Ascending aorta (tissue), 2 donors: ENCODE data around the gene NREP. TPM values are rescaled to one million over a fixed set of nuclear protein-coding genes. Genes with fewer than 3 reads are reported as not detected.

ENCODE experiments used
- DNase-seq, 2 donors: peaks; one replicate each; pipeline ENCODE4 v3.0.0-alpha.2; 2019; ENCODE audit warnings: low spot score in 2 of 2
- H3K27ac ChIP-seq, 2 donors: fragments of 200-600 bp; sonication (generic); one replicate each; pipeline ENCODE4 v1.5.1; 2016 to 2017; ENCODE audit warnings: mild to moderate bottlenecking in 1 of 2
- H3K27me3 ChIP-seq: fragments of 200-600 bp; sonication (generic); one replicate; pipeline ENCODE4 v1.5.1; 2017
- H3K36me3 ChIP-seq, 2 donors: fragments of 200-600 bp; sonication (generic); one replicate each; pipeline ENCODE4 v1.5.1; 2016
- H3K4me1 ChIP-seq, 2 donors: fragments of 200-600 bp; sonication (generic); one replicate each; pipeline ENCODE4 v1.5.1; 2016 to 2017; ENCODE audit warnings: mild to moderate bottlenecking in 1 of 2
- H3K4me3 ChIP-seq, 2 donors: fragments of 200-600 bp; sonication (generic); one replicate each; pipeline ENCODE4 v1.5.1; 2016 to 2017; ENCODE audit warnings: mild to moderate bottlenecking in 1 of 2
- H3K9me3 ChIP-seq, 2 donors: fragments of 200-600 bp; sonication (generic); one replicate each; pipeline ENCODE4 v1.5.1; 2016
- intact Hi-C: fragments of 100-400 bp; cut with DNase I; formaldehyde crosslinking; loops from one replicate; pipeline ENCODE4 v1.15.1; 2023
- total RNA-seq: library from RNA; depleted of rRNA; stranded (reverse); fragments of >200 nt; gene quantifications from one replicate; pipeline ENCODE4 v1.1.0, GENCODE V29; 2016
- TF ChIP-seq, protein P1 (sequence below), 3 experiments: fragments of 200-600 bp in 2 of 3; fragments of 450-650 bp in 1 of 3; sonication (generic) in 2 of 3; IDR thresholded peaks; one replicate each; pipeline ENCODE4 v1.5.1; 2016 to 2019; ENCODE audit warnings: antibody characterized with exemption in 3 of 3, mild to moderate bottlenecking in 1 of 3, moderate library complexity in 1 of 3

NREP gene
- total RNA-seq, 1 donor from 2014 or later: 15.3 TPM

DNA sequence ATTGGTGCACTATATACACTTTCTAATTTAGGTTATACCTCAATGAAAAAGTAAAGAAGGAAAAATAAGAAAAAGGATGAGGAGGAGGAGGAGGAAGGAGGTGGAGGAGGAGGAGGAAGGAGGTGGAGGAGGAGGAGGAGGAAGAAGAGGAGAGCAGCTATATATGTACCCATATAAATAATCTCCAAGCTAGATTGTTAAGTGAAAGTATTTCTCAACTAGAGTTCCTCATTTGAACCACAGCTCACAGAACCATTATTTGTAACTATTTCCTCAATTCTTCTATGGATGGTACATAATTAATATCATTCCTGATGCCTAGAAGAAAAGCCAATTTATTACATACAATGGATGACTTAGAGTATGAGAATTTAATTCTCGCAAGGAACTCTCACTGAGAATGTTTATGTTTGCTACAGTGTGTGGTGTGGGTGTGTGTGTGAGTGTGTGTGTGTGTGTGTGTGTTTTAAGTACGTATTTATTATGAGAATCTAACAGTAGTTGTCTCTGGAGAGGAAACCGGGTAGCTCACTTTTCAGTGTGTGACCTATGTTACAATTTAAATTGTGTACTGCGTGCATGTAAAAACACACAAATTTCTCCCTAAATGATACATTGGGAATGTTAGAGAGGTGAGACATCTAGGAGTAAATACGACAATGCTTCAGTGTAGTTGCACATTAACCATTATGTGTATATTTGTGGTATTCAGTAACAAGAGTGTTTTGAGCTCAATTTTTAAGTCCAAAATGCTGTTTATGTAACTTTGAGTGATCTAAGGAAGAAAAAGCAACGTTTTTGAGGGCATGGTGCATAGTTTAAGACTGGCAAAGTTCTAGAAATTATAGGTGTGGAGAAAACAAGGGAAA is 20.2 kb upstream of the NREP start:
- intact Hi-C loops: no loop called here
- H3K27me3 ChIP-seq: no peaks in the 10 kb centered on the region
- H3K27ac ChIP-seq: no peak overlapping the region
- no peaks in the 10 kb centered on the region for H3K36me3 ChIP-seq
- peaks cover 0 to 7% of the 10 kb centered on the region in 2 donors for H3K4me1 ChIP-seq
- no peak for DNase-seq
- H3K9me3 ChIP-seq: no peaks in the 10 kb centered on the region
- no peak overlapping the region for H3K4me3 ChIP-seq
- TF ChIP-seq, protein P1, sequence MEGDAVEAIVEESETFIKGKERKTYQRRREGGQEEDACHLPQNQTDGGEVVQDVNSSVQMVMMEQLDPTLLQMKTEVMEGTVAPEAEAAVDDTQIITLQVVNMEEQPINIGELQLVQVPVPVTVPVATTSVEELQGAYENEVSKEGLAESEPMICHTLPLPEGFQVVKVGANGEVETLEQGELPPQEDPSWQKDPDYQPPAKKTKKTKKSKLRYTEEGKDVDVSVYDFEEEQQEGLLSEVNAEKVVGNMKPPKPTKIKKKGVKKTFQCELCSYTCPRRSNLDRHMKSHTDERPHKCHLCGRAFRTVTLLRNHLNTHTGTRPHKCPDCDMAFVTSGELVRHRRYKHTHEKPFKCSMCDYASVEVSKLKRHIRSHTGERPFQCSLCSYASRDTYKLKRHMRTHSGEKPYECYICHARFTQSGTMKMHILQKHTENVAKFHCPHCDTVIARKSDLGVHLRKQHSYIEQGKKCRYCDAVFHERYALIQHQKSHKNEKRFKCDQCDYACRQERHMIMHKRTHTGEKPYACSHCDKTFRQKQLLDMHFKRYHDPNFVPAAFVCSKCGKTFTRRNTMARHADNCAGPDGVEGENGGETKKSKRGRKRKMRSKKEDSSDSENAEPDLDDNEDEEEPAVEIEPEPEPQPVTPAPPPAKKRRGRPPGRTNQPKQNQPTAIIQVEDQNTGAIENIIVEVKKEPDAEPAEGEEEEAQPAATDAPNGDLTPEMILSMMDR (IDR thresholded peaks at IDR 0.05): no peak

DNA sequence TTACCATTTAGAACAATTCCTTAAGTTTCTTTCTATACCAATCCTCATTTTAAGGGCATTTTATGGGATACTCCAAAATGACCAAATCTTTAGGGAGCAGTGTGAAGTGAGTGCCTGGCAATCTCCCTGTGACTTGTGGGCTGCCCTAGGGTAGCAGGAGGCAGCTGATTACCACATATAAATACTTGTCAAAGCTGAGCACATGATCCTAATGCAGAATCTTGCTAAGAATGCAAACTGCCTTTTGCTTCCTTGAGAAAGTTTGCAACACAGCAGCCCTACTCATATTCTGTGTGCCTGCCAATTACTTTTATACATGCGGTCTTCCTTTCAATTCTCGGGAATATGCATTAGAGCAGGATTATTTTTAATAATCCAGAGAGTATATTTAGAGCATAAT is 18.2 kb upstream of the NREP start:
- no peak overlapping the region for H3K4me3 ChIP-seq
- no peaks in the 10 kb centered on the region for H3K9me3 ChIP-seq
- no peaks in the 10 kb centered on the region for H3K36me3 ChIP-seq
- H3K4me1 ChIP-seq: no peaks in the 10 kb centered on the region
- TF ChIP-seq, protein P1 (IDR thresholded peaks at IDR 0.05): no peak
- DNase-seq: no peak
- no peaks in the 10 kb centered on the region for H3K27me3 ChIP-seq
- no peak overlapping the region for H3K27ac ChIP-seq
- intact Hi-C loops: no loop called here

DNA sequence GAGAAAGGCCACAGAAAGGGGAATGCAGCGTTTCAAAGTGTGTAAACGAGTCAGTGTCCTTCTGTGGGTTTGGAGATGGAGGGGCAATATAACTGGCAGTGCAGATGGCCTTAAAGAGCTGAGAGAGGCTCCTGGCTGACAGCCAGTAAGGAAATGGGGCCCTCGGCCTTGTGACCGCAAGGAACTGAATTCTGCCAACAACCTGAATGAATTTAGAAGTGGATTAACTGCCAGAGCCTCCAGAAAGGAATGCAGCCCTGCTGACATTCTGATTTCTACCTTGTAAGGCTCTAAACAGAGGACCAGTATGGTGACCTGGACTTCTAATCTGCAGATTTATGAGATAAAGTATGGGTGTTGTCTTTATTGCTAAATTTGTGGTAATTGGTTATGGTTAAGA is 17.5 kb upstream of the NREP start:
- Histone ChIP-seq H3K27ac (no peak overlapping the region), H3K27me3 (no peaks in the 10 kb centered on the region), H3K4me1 (no peaks in the 10 kb centered on the region), H3K36me3 (no peaks in the 10 kb centered on the region), H3K9me3 (no peaks in the 10 kb centered on the region), H3K4me3 (no peak overlapping the region)
- TF ChIP-seq, protein P1 (IDR thresholded peaks at IDR 0.05): no peak
- peak in 1 of 2 donors; percentile 65 for DNase-seq
- intact Hi-C loops: no loop called here

DNA sequence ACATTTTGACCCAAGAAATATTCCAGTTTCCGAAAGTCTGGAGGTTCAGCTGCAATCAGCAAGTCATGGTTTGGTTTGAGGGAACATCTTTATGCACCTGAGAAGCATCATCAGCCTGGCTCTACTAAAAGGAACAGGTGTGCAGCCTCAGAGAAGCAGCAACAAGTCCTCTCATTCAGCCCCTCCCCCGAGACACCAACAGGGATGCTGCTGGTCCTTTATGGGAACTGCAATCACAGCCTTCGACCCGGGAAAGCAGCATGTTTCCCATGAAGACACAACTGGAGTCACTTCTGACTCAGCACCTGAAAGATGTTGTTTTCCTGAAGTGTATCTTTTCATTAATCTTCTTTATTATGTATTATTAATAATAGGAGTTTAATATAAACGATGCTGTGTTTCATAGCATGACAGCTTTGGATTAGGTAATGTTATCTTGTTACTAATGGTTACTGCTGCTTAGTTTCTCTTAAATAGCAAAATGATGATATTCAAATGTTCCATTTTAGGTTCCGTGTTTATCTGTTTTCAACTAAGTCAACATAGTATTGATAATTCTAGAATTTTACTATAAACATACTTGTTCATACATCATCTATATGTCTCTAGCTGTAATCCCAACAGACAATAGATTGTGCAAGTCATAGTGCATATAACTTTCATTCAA is 15.6 kb upstream of the NREP start:
- no peak overlapping the region for H3K27ac ChIP-seq
- no peaks in the 10 kb centered on the region for H3K27me3 ChIP-seq
- no peaks in the 10 kb centered on the region for H3K36me3 ChIP-seq
- no peaks in the 10 kb centered on the region for H3K9me3 ChIP-seq
- TF ChIP-seq, protein P1 (IDR thresholded peaks at IDR 0.05): no peak
- no peak overlapping the region for H3K4me3 ChIP-seq
- DNase-seq: no peak
- intact Hi-C loops: no loop called here
- no peaks in the 10 kb centered on the region for H3K4me1 ChIP-seq

DNA sequence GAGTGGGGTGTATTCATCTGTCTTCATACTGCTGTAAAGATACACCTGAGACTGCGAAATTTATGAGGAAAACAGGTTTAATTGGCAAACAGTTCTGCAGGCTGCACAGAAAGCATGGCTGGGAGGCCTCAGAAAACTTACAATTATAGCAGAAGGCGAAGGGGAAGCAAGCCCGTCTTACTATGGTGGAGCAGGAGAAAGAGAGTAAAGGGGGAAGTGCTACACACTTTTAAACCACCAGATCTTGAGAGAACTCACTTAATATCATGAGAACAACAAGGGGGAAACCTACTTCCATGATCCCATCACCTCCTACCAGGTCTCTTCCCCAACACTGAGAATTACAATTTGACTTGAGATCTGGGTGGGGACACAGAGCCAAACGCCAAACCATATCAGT is 12.5 kb upstream of the NREP start:
- Histone ChIP-seq H3K4me3 (no peak overlapping the region), H3K36me3 (no peaks in the 10 kb centered on the region), H3K4me1 (no peaks in the 10 kb centered on the region), H3K9me3 (no peaks in the 10 kb centered on the region), H3K27ac (no peak overlapping the region), H3K27me3 (no peaks in the 10 kb centered on the region)
- DNase-seq: no peak
- intact Hi-C loops: no loop called here
- TF ChIP-seq, protein P1 (IDR thresholded peaks at IDR 0.05): no peak
